H9 (cell line): ENCODE results near the gene JAK2. TPM values are rescaled to one million over a fixed set of nuclear protein-coding genes. Genes with fewer than 3 reads are reported as not detected.
A peak's percentile ranks its signal among the peaks of the same experiment; 100 is the strongest.

ENCODE experiments used
- DNase-seq: peaks from one replicate; pipeline ENCODE4 v3.0.0-alpha.2; 2017
- H2AFZ ChIP-seq: one replicate; pipeline ENCODE4 v1.6.1; 2013; ENCODE audit warnings: mild to moderate bottlenecking, low read length, control low read depth, moderate library complexity
- H2AK5ac ChIP-seq: 2 replicates; pipeline ENCODE4 v1.6.1; 2013; ENCODE audit warnings: low read length, control low read depth, mixed read lengths; ENCODE audit not compliant: insufficient read length
- H2BK120ac ChIP-seq: one replicate; pipeline ENCODE4 v1.6.1; 2013; ENCODE audit warnings: low read depth, mild to moderate bottlenecking, low read length, control low read depth, inconsistent platforms; ENCODE audit not compliant: poor library complexity, severe bottlenecking
- H2BK12ac ChIP-seq: 2 replicates; pipeline ENCODE4 v1.6.1; 2013; ENCODE audit warnings: low read length, control low read depth, mixed read lengths, low read depth; ENCODE audit not compliant: insufficient read length
- H2BK15ac ChIP-seq: 2 replicates; pipeline ENCODE4 v1.6.1; 2013; ENCODE audit warnings: low read depth, low read length, control low read depth
- H2BK20ac ChIP-seq: one replicate; pipeline ENCODE4 v1.6.1; 2013; ENCODE audit warnings: low read depth, mild to moderate bottlenecking, low read length, control low read depth, inconsistent platforms; ENCODE audit not compliant: poor library complexity, severe bottlenecking
- H2BK5ac ChIP-seq: 2 replicates; pipeline ENCODE4 v1.6.1; 2013; ENCODE audit warnings: low read length, control low read depth, mixed read lengths; ENCODE audit not compliant: insufficient read length
- H3K14ac ChIP-seq: 2 replicates; pipeline ENCODE4 v1.6.1; 2013; ENCODE audit warnings: low read length, control low read depth; ENCODE audit not compliant: insufficient read depth
- H3K18ac ChIP-seq: 2 replicates; pipeline ENCODE4 v1.6.1; 2013; ENCODE audit warnings: low read depth, mild to moderate bottlenecking, mixed read lengths, low read length, control low read depth; ENCODE audit not compliant: insufficient read length
- H3K23ac ChIP-seq: 2 replicates; pipeline ENCODE4 v1.6.1; 2013; ENCODE audit warnings: low read length, control low read depth, mixed read lengths, low read depth; ENCODE audit not compliant: insufficient read length
- H3K23me2 ChIP-seq: 2 replicates; pipeline ENCODE4 v1.6.1; 2013; ENCODE audit warnings: low read depth, mild to moderate bottlenecking, mixed read lengths, low read length, control low read depth; ENCODE audit not compliant: insufficient read length, poor library complexity, severe bottlenecking
- H3K27ac ChIP-seq: 2 replicates; pipeline ENCODE4 v1.5.1; 2013; ENCODE audit warnings: low read length, control low read depth, mixed read lengths, low read depth; ENCODE audit not compliant: insufficient read length
- H3K27me3 ChIP-seq: 2 replicates; pipeline ENCODE4 v1.6.1; 2013; ENCODE audit warnings: low read length, control low read depth, inconsistent platforms; ENCODE audit not compliant: insufficient read depth
- H3K4ac ChIP-seq: 2 replicates; pipeline ENCODE4 v1.6.1; 2013; ENCODE audit warnings: low read depth, mild to moderate bottlenecking, control low read depth, inconsistent platforms, low read length, moderate library complexity
- H3K4me1 ChIP-seq: 2 replicates; pipeline ENCODE4 v1.6.1; 2013; ENCODE audit warnings: low read length, control low read depth, inconsistent platforms; ENCODE audit not compliant: insufficient read depth
- H3K4me2 ChIP-seq: 2 replicates; pipeline ENCODE4 v1.6.1; 2013; ENCODE audit warnings: low read length, control low read depth, mixed read lengths; ENCODE audit not compliant: insufficient read length, insufficient read depth
- H3K56ac ChIP-seq: 2 replicates; pipeline ENCODE4 v1.6.1; 2013; ENCODE audit warnings: low read depth, mild to moderate bottlenecking, mixed read lengths, low read length, control low read depth; ENCODE audit not compliant: insufficient read length
- H3K79me1 ChIP-seq: 2 replicates; pipeline ENCODE4 v1.6.1; 2013; ENCODE audit warnings: low read depth, mild to moderate bottlenecking, moderate library complexity, low read length, control low read depth, inconsistent platforms; ENCODE audit not compliant: insufficient read depth, poor library complexity, severe bottlenecking
- H3K79me2 ChIP-seq: 2 replicates; pipeline ENCODE4 v1.6.1; 2013; ENCODE audit warnings: low read length, control low read depth, inconsistent platforms; ENCODE audit not compliant: insufficient read depth
- H3K9ac ChIP-seq: 2 replicates; pipeline ENCODE4 v1.6.1; 2013; ENCODE audit warnings: low read length, control low read depth, mixed read lengths; ENCODE audit not compliant: insufficient read length; ENCODE audit errors: extremely low read depth
- H3K9me3 ChIP-seq: one replicate; pipeline ENCODE4 v1.6.1; 2013; ENCODE audit warnings: low read depth, low read length, inconsistent platforms; ENCODE audit not compliant: control insufficient read depth
- H3T11ph ChIP-seq: one replicate; pipeline ENCODE4 v1.6.1; 2013; ENCODE audit warnings: mild to moderate bottlenecking, low read length, control low read depth, inconsistent platforms
- H4K20me1 ChIP-seq: one replicate; pipeline ENCODE4 v1.6.1; 2013; ENCODE audit not compliant: control insufficient read depth, insufficient read length, insufficient read depth
- H4K5ac ChIP-seq: 2 replicates; pipeline ENCODE4 v1.6.1; 2013; ENCODE audit warnings: low read depth, mild to moderate bottlenecking, mixed read lengths, low read length, control low read depth; ENCODE audit not compliant: insufficient read length
- H4K8ac ChIP-seq: replicated peaks from 2 replicates; pipeline ENCODE4 v1.6.1; 2013; ENCODE audit warnings: low read length, control low read depth, mixed read lengths, low read depth; ENCODE audit not compliant: insufficient read length
- H4K91ac ChIP-seq: 2 replicates; pipeline ENCODE4 v1.6.1; 2013; ENCODE audit warnings: low read depth, mild to moderate bottlenecking, moderate library complexity, mixed read lengths, low read length, control low read depth; ENCODE audit not compliant: insufficient read length
- H3K27ac Mint-ChIP-seq, 3 experiments: 2 replicates in 2 of 3; 3 replicates in 1 of 3; pipeline ENCODE4 v1.8.0; 2020 to 2021; ENCODE audit warnings: mixed read lengths in 3 of 3, mild to moderate bottlenecking in 1 of 3, moderate library complexity in 1 of 3
- H3K27me3 Mint-ChIP-seq: 2 replicates; pipeline ENCODE4 v1.8.0; 2021; ENCODE audit warnings: low read depth, mild to moderate bottlenecking, moderate library complexity, mixed read lengths
- H3K36me3 Mint-ChIP-seq, 3 experiments: 2 replicates in 2 of 3; 3 replicates in 1 of 3; pipeline ENCODE4 v1.8.0; 2020 to 2021; ENCODE audit warnings: low read depth in 3 of 3, mixed read lengths in 3 of 3; ENCODE audit not compliant: insufficient read depth in 1 of 3
- H3K4me1 Mint-ChIP-seq, 2 experiments: 2 replicates each; pipeline ENCODE4 v1.8.0; 2020; ENCODE audit warnings: mixed read lengths in 2 of 2
- H3K4me3 Mint-ChIP-seq, 2 experiments: 2 replicates in 1 of 2; 3 replicates in 1 of 2; pipeline ENCODE4 v1.8.0; 2020 to 2021; ENCODE audit warnings: mild to moderate bottlenecking in 2 of 2, mixed read lengths in 2 of 2, moderate library complexity in 1 of 2
- H3K9me3 Mint-ChIP-seq, 2 experiments: 2 replicates in 1 of 2; 3 replicates in 1 of 2; pipeline ENCODE4 v1.8.0; 2020; ENCODE audit warnings: mild to moderate bottlenecking in 2 of 2, mixed read lengths in 2 of 2, moderate library complexity in 1 of 2
- total RNA-seq: library from RNA; stranded (reverse); gene quantifications from 2 replicates; pipeline ENCODE4 v1.2.1, GENCODE V29; 2021
- TF ChIP-seq, protein P1 (sequence below): fragments of 200-600 bp; sonication (generic); conservative IDR thresholded peaks from 3 replicates; pipeline ENCODE4 v1.8.0; 2021; ENCODE audit warnings: antibody characterized with exemption, mild to moderate bottlenecking

JAK2 gene
- total RNA-seq, 1 experiment from 2014 or later = 3.4 TPM

DNA sequence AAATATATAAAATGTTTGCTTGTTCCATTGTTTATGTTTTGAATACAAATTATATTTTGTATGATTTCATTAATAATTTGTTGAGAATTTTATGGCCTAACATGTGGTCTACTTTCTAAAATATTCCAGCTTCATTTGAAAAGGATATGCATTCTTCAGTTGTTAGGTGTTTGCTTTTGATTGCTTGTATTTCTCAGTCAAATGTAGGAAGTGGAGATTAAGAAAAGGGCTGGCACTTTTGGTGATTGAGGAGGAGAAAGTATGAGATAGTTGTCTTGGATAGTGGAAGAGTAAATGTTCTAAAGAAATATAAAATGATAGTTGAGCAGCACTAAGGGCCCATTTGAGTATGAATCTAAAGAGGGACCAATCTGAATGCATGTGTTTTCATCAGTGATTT, 23.1 kb downstream of the JAK2 start:
- Histone ChIP-seq H3K9me3 (no peaks in the 10 kb centered on the region), H4K91ac (no peak overlapping the region), H3K14ac (no peak overlapping the region), H2AK5ac (no peak overlapping the region), H3K4me2 (no peak overlapping the region), H3K27me3 (no peaks in the 10 kb centered on the region), H2AFZ (no peak overlapping the region), H3K27ac (no peak overlapping the region), H4K20me1 (no peaks in the 10 kb centered on the region), H2BK12ac (no peak overlapping the region), H3K56ac (no peak overlapping the region), H4K5ac (no peak overlapping the region), H2BK120ac (no peak overlapping the region), H3T11ph (no peak overlapping the region), H3K9ac (no peak overlapping the region), H3K23me2 (no peaks in the 10 kb centered on the region), H3K4me1 (no peaks in the 10 kb centered on the region), H2BK20ac (no peak overlapping the region), H2BK5ac (no peak overlapping the region), H3K79me1 (no peaks in the 10 kb centered on the region), H3K18ac (no peak overlapping the region), H3K23ac (no peak overlapping the region), H3K4ac (no peak overlapping the region), H3K79me2 (no peaks in the 10 kb centered on the region), H2BK15ac (no peak overlapping the region), H4K8ac (no peak overlapping the region)
- no peak overlapping the region; a peak in 1 of 5 replicates for H3K4me3 Mint-ChIP-seq
- H3K9me3 Mint-ChIP-seq = peaks cover 13 to 20% of the 10 kb centered on the region in 2 experiments
- peaks cover 10 to 15% (median 11%) of the 10 kb centered on the region in 3 experiments for H3K36me3 Mint-ChIP-seq
- DNase-seq = no peak
- peak overlapping the region in 1 of 3 experiments; percentile 6; a peak in 1 of 7 replicates for H3K27ac Mint-ChIP-seq
- TF ChIP-seq, protein P1, sequence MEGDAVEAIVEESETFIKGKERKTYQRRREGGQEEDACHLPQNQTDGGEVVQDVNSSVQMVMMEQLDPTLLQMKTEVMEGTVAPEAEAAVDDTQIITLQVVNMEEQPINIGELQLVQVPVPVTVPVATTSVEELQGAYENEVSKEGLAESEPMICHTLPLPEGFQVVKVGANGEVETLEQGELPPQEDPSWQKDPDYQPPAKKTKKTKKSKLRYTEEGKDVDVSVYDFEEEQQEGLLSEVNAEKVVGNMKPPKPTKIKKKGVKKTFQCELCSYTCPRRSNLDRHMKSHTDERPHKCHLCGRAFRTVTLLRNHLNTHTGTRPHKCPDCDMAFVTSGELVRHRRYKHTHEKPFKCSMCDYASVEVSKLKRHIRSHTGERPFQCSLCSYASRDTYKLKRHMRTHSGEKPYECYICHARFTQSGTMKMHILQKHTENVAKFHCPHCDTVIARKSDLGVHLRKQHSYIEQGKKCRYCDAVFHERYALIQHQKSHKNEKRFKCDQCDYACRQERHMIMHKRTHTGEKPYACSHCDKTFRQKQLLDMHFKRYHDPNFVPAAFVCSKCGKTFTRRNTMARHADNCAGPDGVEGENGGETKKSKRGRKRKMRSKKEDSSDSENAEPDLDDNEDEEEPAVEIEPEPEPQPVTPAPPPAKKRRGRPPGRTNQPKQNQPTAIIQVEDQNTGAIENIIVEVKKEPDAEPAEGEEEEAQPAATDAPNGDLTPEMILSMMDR = no peak
- no peaks in the 10 kb centered on the region for H3K4me1 Mint-ChIP-seq
- H3K27me3 Mint-ChIP-seq = no peaks in the 10 kb centered on the region
